B cell (primary cell): ENCODE results near the gene IPCEF1. TPM values are rescaled to one million over a fixed set of nuclear protein-coding genes. Genes with fewer than 3 reads are reported as not detected.

ENCODE experiments used
- ATAC-seq: fragments of 200-7000 bp; cut with Tn5 transposase; one replicate; pipeline ENCODE4 v1.10.0; 2021; ENCODE audit warnings: low read depth, mild to moderate bottlenecking, moderate number of reproducible peaks, moderate library complexity
- CTCF ChIA-PET: fragments of 350-600 bp; sonication (Branson Sonifier 250); formaldehyde crosslinking; loops from one replicate; lab custom pipeline; 2021; ENCODE audit warnings: antibody characterized with exemption, inconsistent platforms; lab: Charles Lee
- POLR2A ChIA-PET: fragments of 350-600 bp; sonication (Branson Sonifier 250); formaldehyde crosslinking; loops from one replicate; lab custom pipeline; 2021; ENCODE audit warnings: antibody characterized with exemption; lab: Charles Lee
- DNase-seq: peaks from one replicate; pipeline ENCODE4 v3.0.0; 2013
- H2AFZ ChIP-seq: 2 replicates; pipeline ENCODE4 v1.6.1; 2012; ENCODE audit warnings: mild to moderate bottlenecking, low read depth, low read length; ENCODE audit not compliant: insufficient read depth, poor library complexity, severe bottlenecking
- H3K27ac ChIP-seq, 2 donors: 1 replicate in 1 of 2; 2 replicates in 1 of 2; pipeline ENCODE4 v1.5.1; 2012 to 2013; ENCODE audit warnings: low read length in 2 of 2, mild to moderate bottlenecking in 2 of 2, moderate library complexity in 1 of 2
- H3K27me3 ChIP-seq, 4 experiments: fragments of 200-600 bp in 1 of 4; sonication (generic) in 1 of 4; replicated peaks in 1 of 4; 1 replicate in 2 of 4; 2 replicates in 2 of 4; pipeline versions ENCODE4 v1.6.1 to v1.7.0; 2013 to 2016; ENCODE audit warnings: low read length in 3 of 4, mild to moderate bottlenecking in 2 of 4, mixed read lengths in 1 of 4, moderate library complexity in 1 of 4; ENCODE audit not compliant: insufficient read depth in 4 of 4, control insufficient read depth in 3 of 4; ENCODE audit errors: control extremely low read depth in 1 of 4
- H3K36me3 ChIP-seq, 2 experiments: replicated peaks in 1 of 2; 1 replicate in 1 of 2; 2 replicates in 1 of 2; pipeline versions ENCODE4 v1.6.1 to v1.7.1; 2013; ENCODE audit warnings: low read length in 1 of 2; ENCODE audit not compliant: insufficient read depth in 2 of 2, control insufficient read depth in 1 of 2; ENCODE audit errors: control extremely low read depth in 1 of 2, extremely low read depth in 1 of 2
- H3K4me1 ChIP-seq, 2 donors: fragments of 200-600 bp in 1 of 2; sonication (generic) in 1 of 2; 1 replicate in 1 of 2; 2 replicates in 1 of 2; pipeline versions ENCODE4 v1.5.1 to v1.6.1; 2013 to 2017; ENCODE audit warnings: low read length in 2 of 2; ENCODE audit not compliant: control insufficient read depth in 2 of 2, insufficient read depth in 2 of 2
- H3K4me2 ChIP-seq: replicated peaks from 2 replicates; pipeline ENCODE3; 2012; ENCODE audit warnings: mild to moderate bottlenecking, low read depth, low read length; ENCODE audit not compliant: poor library complexity, severe bottlenecking
- H3K4me3 ChIP-seq, 5 experiments: fragments of 200-600 bp in 1 of 5; sonication (generic) in 1 of 5; 1 replicate in 3 of 5; 2 replicates in 2 of 5; pipeline versions ENCODE4 v1.5.1 to v1.7.0; 2011 to 2016; ENCODE audit warnings: low read length in 4 of 5, mild to moderate bottlenecking in 4 of 5, low read depth in 2 of 5, control low read depth in 1 of 5, moderate library complexity in 1 of 5; ENCODE audit not compliant: insufficient read depth in 1 of 5; ENCODE audit errors: control extremely low read depth in 1 of 5, extremely low read depth in 1 of 5
- H3K79me2 ChIP-seq: fragments of 200-600 bp; sonication (generic); one replicate; pipeline ENCODE4 v1.6.0; 2016; ENCODE audit warnings: low read length; ENCODE audit not compliant: control insufficient read depth, insufficient read depth
- H3K9ac ChIP-seq: fragments of 200-600 bp; sonication (generic); 2 replicates; pipeline ENCODE4 v1.6.1; 2017; ENCODE audit warnings: mild to moderate bottlenecking, low read length, moderate library complexity
- H3K9me3 ChIP-seq, 3 donors: one replicate each; pipeline versions ENCODE4 v1.6.1 to v1.7.1; 2013; ENCODE audit warnings: low read length in 2 of 3; ENCODE audit not compliant: control insufficient read depth in 2 of 3, insufficient read depth in 1 of 3; ENCODE audit errors: control extremely low read depth in 1 of 3
- H4K20me1 ChIP-seq: 2 replicates; pipeline ENCODE4 v1.6.0; 2012; ENCODE audit warnings: mild to moderate bottlenecking, low read length; ENCODE audit not compliant: insufficient read depth, control insufficient read depth, poor library complexity, severe bottlenecking
- H3K27ac Mint-ChIP-seq: one replicate; pipeline ENCODE4 v1.8.0; 2021; ENCODE audit warnings: mixed read lengths
- H3K27me3 Mint-ChIP-seq: one replicate; pipeline ENCODE4 v1.8.0; 2021; ENCODE audit warnings: mixed read lengths
- H3K4me1 Mint-ChIP-seq: one replicate; pipeline ENCODE4 v1.8.0; 2021; ENCODE audit warnings: mixed read lengths
- H3K4me3 Mint-ChIP-seq: one replicate; pipeline ENCODE4 v1.8.0; 2021; ENCODE audit warnings: mixed read lengths
- H3K9me3 Mint-ChIP-seq: one replicate; pipeline ENCODE4 v1.8.0; 2022; ENCODE audit warnings: mixed read lengths; ENCODE audit not compliant: insufficient read depth
- CTCF ChIP-seq: fragments of 200-600 bp; IDR thresholded peaks from one replicate; pipeline ENCODE4 v1.8.0; 2022; ENCODE audit warnings: antibody characterized with exemption, mild to moderate bottlenecking
- EZH2 ChIP-seq: IDR thresholded peaks from 2 replicates; pipeline ENCODE4 v1.6.1; 2012; ENCODE audit warnings: borderline replicate concordance, low read depth, mild to moderate bottlenecking, moderate library complexity, low read length; ENCODE audit not compliant: insufficient read depth, poor library complexity, severe bottlenecking
- WGBS: methylation state at CpG from one replicate; pipeline ENCODE4 v1.1.5; 2013; ENCODE audit warnings: missing lambda C conversion rate; ENCODE audit not compliant: insufficient coverage; 5-methylcytosine and 5-hydroxymethylcytosine counted together
- intact Hi-C: fragments of 100-400 bp; cut with micrococcal nuclease; formaldehyde crosslinking; loops from one replicate; pipeline ENCODE4 v1.10.0; 2022
- polyA plus RNA-seq: library from polyadenylated mRNA; depleted of rRNA; stranded (reverse); fragments of >200 nt; gene quantifications from 2 replicates; pipeline ENCODE4 v1.2.3, GENCODE V29; 2012
- total RNA-seq, 2 donors: library from RNA; stranded (reverse); fragments of 120-200 nt in 1 of 2; gene quantifications; 1 replicate in 1 of 2; 2 replicates in 1 of 2; pipeline versions ENCODE4 v1.2.3 to v1.2.4, GENCODE V29; 2013 to 2022

Gene IPCEF1
- total and polyA plus RNA-seq, 2 donors (not counting 1 experiment from before 2014, with no cell fraction given), result 0.22 to 0.94 TPM

GRCh38 chr6:154267508-154268106, 89.0 kb downstream of the IPCEF1 start:
- Histone ChIP-seq H3K27ac (no peak overlapping the region), H2AFZ (no peak overlapping the region), H3K9ac (no peak overlapping the region), H3K27me3 (no peaks in the 10 kb centered on the region), H3K4me2 (no peak overlapping the region), H3K79me2 (no peaks in the 10 kb centered on the region), H3K4me3 (no peak overlapping the region), H3K4me1 (no peaks in the 10 kb centered on the region), H3K36me3 (no peaks in the 10 kb centered on the region), H4K20me1 (no peaks in the 10 kb centered on the region), H3K9me3 (peaks cover 0 to 3% (median 0%) of the 10 kb centered on the region in 3 donors)
- Mint-ChIP-seq H3K9me3 (no peaks in the 10 kb centered on the region), H3K4me1 (no peaks in the 10 kb centered on the region), H3K4me3 (no peak overlapping the region), H3K27ac (no peak overlapping the region), H3K27me3 (no peaks in the 10 kb centered on the region)
- DNase-seq (no peak), ATAC-seq (no peak)
- ChIA-PET POLR2A (no interaction called here), CTCF (interaction anchor here (0.8 to 1.4 kb wide), 2 partner anchors 10 to 13 kb away, joined by 3 read pairs; no protein-coding TSS in a partner anchor)
- 100% methylated on average over 3 of the region's 3 CpGs for WGBS
- intact Hi-C loops, result no loop called here
- TF ChIP-seq EZH2 (no peak), CTCF (no peak)

GRCh38 chr6:154266560-154267099, 90.0 kb downstream of the IPCEF1 start:
- TF ChIP-seq EZH2 (no peak), CTCF (no peak)
- H3K27ac ChIP-seq, result no peak overlapping the region
- no peak overlapping the region for H2AFZ ChIP-seq
- no peak for ATAC-seq
- no peak overlapping the region for H3K4me3 Mint-ChIP-seq
- ChIA-PET POLR2A (no interaction called here), CTCF (no interaction called here)
- peaks cover 6% of the 10 kb centered on the region for H3K4me1 Mint-ChIP-seq
- no peaks in the 10 kb centered on the region for H3K27me3 ChIP-seq
- H3K9me3 Mint-ChIP-seq, result no peaks in the 10 kb centered on the region
- peaks cover 4% of the 10 kb centered on the region for H3K27me3 Mint-ChIP-seq
- H3K9me3 ChIP-seq, result peaks cover 0 to 3% (median 0%) of the 10 kb centered on the region in 3 donors
- peaks cover 0 to 7% of the 10 kb centered on the region in 2 donors for H3K4me1 ChIP-seq
- H3K4me2 ChIP-seq, result no peak overlapping the region
- H4K20me1 ChIP-seq, result no peaks in the 10 kb centered on the region
- H3K9ac ChIP-seq, result no peak overlapping the region
- H3K4me3 ChIP-seq, result no peak overlapping the region
- intact Hi-C loops, result no loop called here
- DNase-seq, result no peak
- no peaks in the 10 kb centered on the region for H3K36me3 ChIP-seq
- H3K27ac Mint-ChIP-seq, result no peak overlapping the region
- no peaks in the 10 kb centered on the region for H3K79me2 ChIP-seq
